ENCODE results near the gene SYNJ1. TPM values are rescaled to one million over a fixed set of nuclear protein-coding genes. Genes with fewer than 3 reads are reported as not detected.

SYNJ1 gene
- total RNA-seq, 1 donor from 2014 or later: 36.8 TPM

DNA sequence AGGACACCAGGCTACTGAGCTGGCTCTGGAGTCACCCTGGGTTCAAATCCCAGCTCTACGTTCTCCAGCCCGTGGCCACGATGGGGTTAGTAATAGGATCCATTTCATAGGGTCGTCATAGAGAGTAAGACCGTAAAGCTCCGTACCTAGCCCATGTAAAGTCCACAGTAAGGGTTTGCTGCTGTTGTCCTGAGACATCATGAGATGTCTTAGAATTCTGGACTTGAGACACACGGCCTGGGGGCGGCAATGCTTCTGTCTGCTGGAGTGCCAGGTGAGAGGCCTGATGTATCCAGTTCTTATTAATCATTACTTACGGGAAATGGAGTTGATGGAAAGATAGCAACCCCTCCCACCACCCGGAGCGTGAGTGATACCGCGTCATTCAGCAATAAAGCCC lies 146.1 kb downstream of the SYNJ1 start:
- Mint-ChIP-seq H3K27ac (ENCODE audit: unreplicated experiment) (no peak overlapping the region), H3K4me3 (ENCODE audit: unreplicated experiment) (no peak overlapping the region), H3K4me1 (ENCODE audit: low read depth, unreplicated experiment) (peaks cover 2% of the 10 kb centered on the region), H3K27me3 (ENCODE audit: unreplicated experiment) (peaks cover 3% of the 10 kb centered on the region), H3K9me3 (ENCODE audit: unreplicated experiment) (peaks cover 4% of the 10 kb centered on the region), H3K36me3 (ENCODE audit: unreplicated experiment) (peaks cover 6% of the 10 kb centered on the region)
- TF ChIP-seq, protein P1, sequence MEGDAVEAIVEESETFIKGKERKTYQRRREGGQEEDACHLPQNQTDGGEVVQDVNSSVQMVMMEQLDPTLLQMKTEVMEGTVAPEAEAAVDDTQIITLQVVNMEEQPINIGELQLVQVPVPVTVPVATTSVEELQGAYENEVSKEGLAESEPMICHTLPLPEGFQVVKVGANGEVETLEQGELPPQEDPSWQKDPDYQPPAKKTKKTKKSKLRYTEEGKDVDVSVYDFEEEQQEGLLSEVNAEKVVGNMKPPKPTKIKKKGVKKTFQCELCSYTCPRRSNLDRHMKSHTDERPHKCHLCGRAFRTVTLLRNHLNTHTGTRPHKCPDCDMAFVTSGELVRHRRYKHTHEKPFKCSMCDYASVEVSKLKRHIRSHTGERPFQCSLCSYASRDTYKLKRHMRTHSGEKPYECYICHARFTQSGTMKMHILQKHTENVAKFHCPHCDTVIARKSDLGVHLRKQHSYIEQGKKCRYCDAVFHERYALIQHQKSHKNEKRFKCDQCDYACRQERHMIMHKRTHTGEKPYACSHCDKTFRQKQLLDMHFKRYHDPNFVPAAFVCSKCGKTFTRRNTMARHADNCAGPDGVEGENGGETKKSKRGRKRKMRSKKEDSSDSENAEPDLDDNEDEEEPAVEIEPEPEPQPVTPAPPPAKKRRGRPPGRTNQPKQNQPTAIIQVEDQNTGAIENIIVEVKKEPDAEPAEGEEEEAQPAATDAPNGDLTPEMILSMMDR (IDR thresholded peaks at IDR 0.05; ENCODE audit: partially characterized antibody, unreplicated experiment): no peak
- no peak for DNase-seq

DNA sequence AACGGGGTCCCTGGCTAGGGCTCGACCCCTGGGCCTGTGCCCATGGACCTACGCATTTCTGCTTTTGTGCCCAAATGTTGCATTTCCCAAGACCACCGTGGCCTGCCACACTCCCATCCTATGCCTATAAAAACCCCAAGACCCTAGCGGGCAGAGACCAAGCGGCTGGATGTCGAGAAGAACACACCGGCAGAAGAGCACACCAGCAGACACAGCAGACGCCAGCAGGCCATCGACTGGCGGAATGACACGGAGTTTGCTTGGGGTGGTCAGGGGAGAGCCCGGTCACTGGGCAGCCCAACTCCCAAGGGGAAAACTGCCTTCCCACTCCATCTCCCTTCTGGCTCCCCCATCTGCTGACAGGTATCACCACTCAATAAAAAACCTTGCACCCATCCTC lies 146.9 kb downstream of the SYNJ1 start:
- Mint-ChIP-seq H3K27me3 (ENCODE audit: unreplicated experiment) (peaks cover 3% of the 10 kb centered on the region), H3K36me3 (ENCODE audit: unreplicated experiment) (peaks cover 6% of the 10 kb centered on the region), H3K27ac (ENCODE audit: unreplicated experiment) (no peak overlapping the region), H3K9me3 (ENCODE audit: unreplicated experiment) (peaks cover 4% of the 10 kb centered on the region), H3K4me3 (ENCODE audit: unreplicated experiment) (no peak overlapping the region), H3K4me1 (ENCODE audit: low read depth, unreplicated experiment) (peaks cover 2% of the 10 kb centered on the region)
- no peak for DNase-seq
- TF ChIP-seq, protein P1 (IDR thresholded peaks at IDR 0.05; ENCODE audit: partially characterized antibody, unreplicated experiment): no peak

Other genes starting within 250 kb of the SYNJ1 start
- gene TCP10L, start 142.5 kb downstream of the SYNJ1 start, total RNA-seq (ENCODE audit: unreplicated experiment): 31.0 TPM
- 124 TPM for gene CFAP298, start 115.6 kb downstream of the SYNJ1 start, total RNA-seq (ENCODE audit: unreplicated experiment)
- 107 TPM for gene PAXBP1, start 43.7 kb upstream of the SYNJ1 start, total RNA-seq (ENCODE audit: unreplicated experiment)

Data from glutamatergic neuron (in vitro differentiated cells).